Endodermal cell (in vitro differentiated cells): ENCODE data around the gene PLA2G4A. TPM values are rescaled to one million over a fixed set of nuclear protein-coding genes. Genes with fewer than 3 reads are reported as not detected.

ENCODE experiments used
- DNase-seq: peaks from one replicate; pipeline ENCODE4 v3.0.0-alpha.2; 2017
- H3K27ac ChIP-seq: 2 replicates; pipeline ENCODE4 v1.5.1; 2013; ENCODE audit warnings: mild to moderate bottlenecking, low read depth, low read length, moderate library complexity
- H3K27me3 ChIP-seq: 2 replicates; pipeline ENCODE4 v1.6.1; 2013; ENCODE audit warnings: mild to moderate bottlenecking, low read length, moderate library complexity; ENCODE audit not compliant: insufficient read depth, control insufficient read depth, poor library complexity, severe bottlenecking
- H3K36me3 ChIP-seq: 2 replicates; pipeline ENCODE4 v1.7.0; 2013; ENCODE audit warnings: mild to moderate bottlenecking, low read length, moderate library complexity; ENCODE audit not compliant: control insufficient read depth, insufficient read depth
- H3K4me1 ChIP-seq: one replicate; pipeline ENCODE4 v1.7.0; 2013; ENCODE audit warnings: low read length; ENCODE audit not compliant: control insufficient read depth, insufficient read depth
- H3K4me3 ChIP-seq: 2 replicates; pipeline ENCODE4 v1.5.1; 2013; ENCODE audit warnings: mild to moderate bottlenecking, low read length, moderate library complexity
- H3K9ac ChIP-seq: 2 replicates; pipeline ENCODE4 v1.6.1; 2013; ENCODE audit warnings: mild to moderate bottlenecking, low read length, moderate library complexity; ENCODE audit not compliant: poor library complexity, severe bottlenecking; ENCODE audit errors: extremely low read depth
- H3K9me3 ChIP-seq: 2 replicates; pipeline ENCODE4 v1.6.1; 2013; ENCODE audit warnings: mild to moderate bottlenecking, low read length, moderate library complexity; ENCODE audit not compliant: control insufficient read depth
- H3K27ac Mint-ChIP-seq: 2 replicates; pipeline ENCODE4 v1.8.0; 2020; ENCODE audit warnings: mixed read lengths
- H3K27me3 Mint-ChIP-seq: 2 replicates; pipeline ENCODE4 v1.8.0; 2021; ENCODE audit warnings: mild to moderate bottlenecking, mixed read lengths; ENCODE audit not compliant: insufficient read depth
- H3K36me3 Mint-ChIP-seq: 2 replicates; pipeline ENCODE4 v1.8.0; 2020; ENCODE audit warnings: low read depth, mixed read lengths
- H3K4me1 Mint-ChIP-seq: 2 replicates; pipeline ENCODE4 v1.8.0; 2020; ENCODE audit warnings: mixed read lengths
- H3K4me3 Mint-ChIP-seq: 2 replicates; pipeline ENCODE4 v1.8.0; 2020; ENCODE audit warnings: mild to moderate bottlenecking, moderate library complexity, mixed read lengths
- H3K9me3 Mint-ChIP-seq: 2 replicates; pipeline ENCODE4 v1.8.0; 2020; ENCODE audit warnings: mild to moderate bottlenecking, mixed read lengths
- WGBS, 2 experiments: methylation state at CpG; one replicate each; pipeline versions ENCODE4 v1.1.5 to v1.1.7; 2013; ENCODE audit warnings: missing lambda C conversion rate in 2 of 2, mixed read lengths in 1 of 2; ENCODE audit not compliant: insufficient coverage in 1 of 2, insufficient read length in 1 of 2; 5-methylcytosine and 5-hydroxymethylcytosine counted together
- total RNA-seq, 2 donors: library from RNA; stranded (reverse); fragmentation: NEBNext Ultra II Directional in 1 of 2; extraction: Animal tissue kit (Norgen Biotek cat#: 25700) in 1 of 2; gene quantifications; 2 replicates in 1 of 2; 3 replicates in 1 of 2; pipeline ENCODE4 v1.2.1, GENCODE V29; 2021
- TF ChIP-seq, protein P1 (sequence below): fragments of 200-600 bp; sonication (generic); conservative IDR thresholded peaks from 2 replicates; pipeline ENCODE4 v1.5.0; 2021; ENCODE audit warnings: antibody characterized with exemption, mild to moderate bottlenecking

Gene PLA2G4A
- total RNA-seq, 2 donors from 2014 or later = 0.35 to 1.2 TPM

DNA sequence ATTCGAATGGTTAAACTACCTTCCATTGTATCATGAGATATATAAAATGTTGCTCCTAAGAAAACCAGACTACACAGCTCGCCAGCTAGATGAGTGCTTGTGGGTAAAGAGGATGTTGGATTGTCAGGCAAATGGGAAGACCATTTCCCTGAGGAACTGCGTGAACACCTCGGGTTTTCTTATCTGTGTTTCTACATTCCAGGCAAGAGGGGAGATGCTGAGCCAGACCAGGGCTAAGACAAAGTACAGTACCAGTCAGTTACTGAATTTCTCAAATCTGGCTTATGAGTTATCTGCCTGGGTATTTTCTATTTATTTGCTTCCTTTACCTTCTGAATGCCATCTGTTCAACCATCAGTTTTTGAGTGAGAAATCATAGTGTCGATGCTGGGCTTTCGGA is 170.8 kb downstream of the PLA2G4A start:
- 94 to 97% methylated on average over 4 to 6 of the region's 6 CpGs for WGBS, 2 experiments

GRCh38 chr1:187001198-187001889 is 172.6 kb downstream of the PLA2G4A start:
- Mint-ChIP-seq H3K9me3 (peaks cover 16% of the 10 kb centered on the region), H3K36me3 (no peaks in the 10 kb centered on the region), H3K27me3 (no peaks in the 10 kb centered on the region), H3K4me3 (no peak overlapping the region), H3K27ac (no peak overlapping the region), H3K4me1 (no peaks in the 10 kb centered on the region)
- Histone ChIP-seq H3K9ac (no peak overlapping the region), H3K27me3 (no peaks in the 10 kb centered on the region), H3K4me1 (no peaks in the 10 kb centered on the region), H3K27ac (no peak overlapping the region), H3K36me3 (no peaks in the 10 kb centered on the region), H3K9me3 (peaks cover 17% of the 10 kb centered on the region), H3K4me3 (no peak overlapping the region)
- TF ChIP-seq, protein P1, sequence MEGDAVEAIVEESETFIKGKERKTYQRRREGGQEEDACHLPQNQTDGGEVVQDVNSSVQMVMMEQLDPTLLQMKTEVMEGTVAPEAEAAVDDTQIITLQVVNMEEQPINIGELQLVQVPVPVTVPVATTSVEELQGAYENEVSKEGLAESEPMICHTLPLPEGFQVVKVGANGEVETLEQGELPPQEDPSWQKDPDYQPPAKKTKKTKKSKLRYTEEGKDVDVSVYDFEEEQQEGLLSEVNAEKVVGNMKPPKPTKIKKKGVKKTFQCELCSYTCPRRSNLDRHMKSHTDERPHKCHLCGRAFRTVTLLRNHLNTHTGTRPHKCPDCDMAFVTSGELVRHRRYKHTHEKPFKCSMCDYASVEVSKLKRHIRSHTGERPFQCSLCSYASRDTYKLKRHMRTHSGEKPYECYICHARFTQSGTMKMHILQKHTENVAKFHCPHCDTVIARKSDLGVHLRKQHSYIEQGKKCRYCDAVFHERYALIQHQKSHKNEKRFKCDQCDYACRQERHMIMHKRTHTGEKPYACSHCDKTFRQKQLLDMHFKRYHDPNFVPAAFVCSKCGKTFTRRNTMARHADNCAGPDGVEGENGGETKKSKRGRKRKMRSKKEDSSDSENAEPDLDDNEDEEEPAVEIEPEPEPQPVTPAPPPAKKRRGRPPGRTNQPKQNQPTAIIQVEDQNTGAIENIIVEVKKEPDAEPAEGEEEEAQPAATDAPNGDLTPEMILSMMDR = no peak
- DNase-seq = no peak
- 50 to 77% methylated on average over 1 to 4 of the region's 4 CpGs for WGBS, 2 experiments

More for the DNA sequence above, 170.8 kb downstream of the PLA2G4A start:
- Histone ChIP-seq H3K27ac (no peak overlapping the region), H3K27me3 (no peaks in the 10 kb centered on the region), H3K36me3 (no peaks in the 10 kb centered on the region), H3K4me3 (no peak overlapping the region), H3K9ac (no peak overlapping the region), H3K4me1 (no peaks in the 10 kb centered on the region), H3K9me3 (peaks cover 17% of the 10 kb centered on the region)
- Mint-ChIP-seq H3K27me3 (no peaks in the 10 kb centered on the region), H3K4me3 (no peak overlapping the region), H3K27ac (no peak overlapping the region), H3K36me3 (no peaks in the 10 kb centered on the region), H3K9me3 (peaks cover 12% of the 10 kb centered on the region), H3K4me1 (no peaks in the 10 kb centered on the region)
- TF ChIP-seq, protein P1 = no peak
- no peak for DNase-seq

GRCh38 chr1:187003353-187003752 is 174.6 kb downstream of the PLA2G4A start:
- DNase-seq = no peak
- no peak overlapping the region for H3K4me3 Mint-ChIP-seq
- no peaks in the 10 kb centered on the region for H3K27me3 ChIP-seq
- H3K9me3 ChIP-seq = peaks cover 36% of the 10 kb centered on the region
- no peak overlapping the region for H3K4me3 ChIP-seq
- no peaks in the 10 kb centered on the region for H3K4me1 Mint-ChIP-seq
- no peaks in the 10 kb centered on the region for H3K27me3 Mint-ChIP-seq
- 93 to 100% methylated on average over 3 to 8 of the region's 8 CpGs for WGBS, 2 experiments
- no peak overlapping the region for H3K27ac ChIP-seq
- no peaks in the 10 kb centered on the region for H3K36me3 ChIP-seq
- no peaks in the 10 kb centered on the region for H3K4me1 ChIP-seq
- H3K9me3 Mint-ChIP-seq = peaks cover 31% of the 10 kb centered on the region
- H3K9ac ChIP-seq = no peak overlapping the region
- no peaks in the 10 kb centered on the region for H3K36me3 Mint-ChIP-seq
- no peak overlapping the region for H3K27ac Mint-ChIP-seq
- TF ChIP-seq, protein P1 = no peak
